ENCODE results near the gene SLX4IP. TPM values are rescaled to one million over a fixed set of nuclear protein-coding genes. Genes with fewer than 3 reads are reported as not detected.

SLX4IP gene
- total RNA-seq, 1 donor: 4.0 TPM

DNA sequence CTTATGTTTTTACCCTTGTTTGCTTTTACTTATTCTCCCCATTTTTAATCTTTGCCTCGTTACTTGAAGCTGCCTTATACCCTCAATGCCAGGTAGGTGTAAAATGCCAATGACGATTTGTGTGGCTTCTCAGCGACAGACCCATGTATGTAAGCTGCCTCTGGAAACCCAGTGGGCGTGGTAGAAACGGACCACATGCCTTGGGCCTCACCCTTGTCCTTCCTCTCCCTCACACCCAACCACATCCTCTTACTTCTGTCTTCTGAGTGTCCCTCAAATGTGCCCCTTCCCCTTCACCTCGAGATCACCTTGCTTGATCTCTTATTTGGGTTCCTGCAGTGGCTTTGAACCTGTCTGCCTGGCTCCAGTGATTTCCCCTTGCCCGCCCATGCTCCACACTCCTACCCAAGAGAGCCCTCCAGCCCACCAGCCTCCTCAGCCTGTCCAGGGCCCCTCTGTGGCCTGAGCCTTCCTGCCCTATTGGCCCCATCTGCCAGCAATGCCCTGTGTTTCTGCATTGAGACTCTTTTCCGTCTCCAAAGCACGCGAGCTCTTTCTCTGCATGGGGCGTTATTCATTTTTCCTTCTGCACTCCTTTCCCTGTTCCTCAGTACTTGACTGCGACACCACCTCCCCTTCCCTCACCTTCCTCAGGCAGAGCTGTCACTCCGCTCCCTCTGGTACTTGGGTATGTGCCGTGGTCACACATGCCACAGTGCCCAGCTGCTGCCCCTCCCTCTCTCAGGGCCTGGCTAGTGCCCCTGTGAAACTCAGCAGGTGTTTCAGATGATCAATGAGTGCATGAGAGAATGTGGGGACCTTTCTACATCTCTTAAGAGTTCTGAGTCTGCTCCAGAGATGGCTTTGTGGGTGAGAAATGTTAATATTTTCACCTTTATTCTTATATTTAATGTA, 115.4 kb downstream of the SLX4IP start:
- TF ChIP-seq CTCF (IDR thresholded peaks at IDR 0.05; ENCODE audit: extremely low read depth, low read depth, low read length): no peak
- Histone ChIP-seq H3K4me1 (ENCODE audit: insufficient read depth, low read length) (peaks cover 4% of the 10 kb centered on the region), H2AFZ (ENCODE audit: low read length) (no peak overlapping the region), H3K4me2 (ENCODE audit: insufficient read depth, low read length) (no peak overlapping the region), H3K27me3 (ENCODE audit: insufficient read depth, low read length) (no peaks in the 10 kb centered on the region), H3K9me3 (ENCODE audit: low read depth, low read length) (no peaks in the 10 kb centered on the region), H4K20me1 (ENCODE audit: insufficient read depth, low read length) (no peaks in the 10 kb centered on the region), H3K79me2 (ENCODE audit: insufficient read depth, low read length) (no peaks in the 10 kb centered on the region), H3K27ac (ENCODE audit: low read depth, low read length) (no peak overlapping the region), H3K4me3 (ENCODE audit: insufficient read depth, low read length) (no peak overlapping the region), H3K36me3 (ENCODE audit: insufficient read depth, low read length) (no peaks in the 10 kb centered on the region)
- DNase-seq (ENCODE audit: insufficient read length, low spot score, missing footprints): no peak

GRCh38 chr20:10551732-10552724, 116.9 kb downstream of the SLX4IP start:
- TF ChIP-seq CTCF (IDR thresholded peaks at IDR 0.05; ENCODE audit: extremely low read depth, low read depth, low read length): no peak
- H3K9me3 ChIP-seq (ENCODE audit: low read depth, low read length): no peaks in the 10 kb centered on the region
- no peak overlapping the region for H3K27ac ChIP-seq (ENCODE audit: low read depth, low read length)
- no peaks in the 10 kb centered on the region for H4K20me1 ChIP-seq (ENCODE audit: insufficient read depth, low read length)
- DNase-seq (ENCODE audit: insufficient read length, low spot score, missing footprints): no peak
- no peak overlapping the region for H3K4me3 ChIP-seq (ENCODE audit: insufficient read depth, low read length)
- H3K79me2 ChIP-seq (ENCODE audit: insufficient read depth, low read length): no peaks in the 10 kb centered on the region
- no peaks in the 10 kb centered on the region for H3K36me3 ChIP-seq (ENCODE audit: insufficient read depth, low read length)
- no peaks in the 10 kb centered on the region for H3K27me3 ChIP-seq (ENCODE audit: insufficient read depth, low read length)
- H2AFZ ChIP-seq (ENCODE audit: low read length): no peak overlapping the region
- no peak overlapping the region for H3K4me2 ChIP-seq (ENCODE audit: insufficient read depth, low read length)
- H3K4me1 ChIP-seq (ENCODE audit: insufficient read depth, low read length): peaks cover 15% of the 10 kb centered on the region

DNA sequence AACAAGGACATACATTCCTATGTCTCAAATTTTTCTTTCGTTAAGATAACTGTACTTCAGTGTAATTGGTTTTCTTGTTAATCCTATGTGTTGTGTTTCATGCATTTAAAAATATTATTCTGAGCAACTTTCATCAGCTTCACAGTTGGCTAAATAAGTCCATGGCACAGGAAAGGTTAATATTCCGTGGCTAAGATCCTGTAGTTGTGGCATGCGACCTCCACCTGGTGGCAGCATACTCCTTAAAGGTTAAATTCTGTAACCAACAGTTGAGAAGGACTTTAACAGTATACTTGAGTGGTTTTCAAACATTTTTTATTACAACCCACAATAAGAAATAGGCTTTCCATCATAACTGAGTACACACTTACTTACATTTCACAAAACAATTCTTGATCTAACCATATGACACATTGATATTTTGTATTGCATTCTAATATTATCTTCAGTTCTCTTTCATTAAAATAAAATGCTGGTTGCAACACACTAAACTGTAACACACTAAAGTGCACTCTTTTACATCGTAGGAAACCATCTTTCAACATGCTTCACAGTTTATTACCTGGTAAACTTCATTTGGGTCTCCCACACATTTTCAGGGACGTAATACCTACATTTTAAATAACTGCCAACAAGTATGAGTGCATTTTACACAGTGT, 118.3 kb downstream of the SLX4IP start:
- Histone ChIP-seq H2AFZ (ENCODE audit: low read length) (no peak overlapping the region), H3K4me3 (ENCODE audit: insufficient read depth, low read length) (no peak overlapping the region), H3K4me1 (ENCODE audit: insufficient read depth, low read length) (peaks cover 22% of the 10 kb centered on the region), H3K36me3 (ENCODE audit: insufficient read depth, low read length) (no peaks in the 10 kb centered on the region), H3K4me2 (ENCODE audit: insufficient read depth, low read length) (no peak overlapping the region), H3K79me2 (ENCODE audit: insufficient read depth, low read length) (no peaks in the 10 kb centered on the region), H3K27ac (ENCODE audit: low read depth, low read length) (no peak overlapping the region), H3K27me3 (ENCODE audit: insufficient read depth, low read length) (no peaks in the 10 kb centered on the region), H4K20me1 (ENCODE audit: insufficient read depth, low read length) (no peaks in the 10 kb centered on the region), H3K9me3 (ENCODE audit: low read depth, low read length) (no peaks in the 10 kb centered on the region)
- peak; percentile 88 for TF ChIP-seq CTCF (IDR thresholded peaks at IDR 0.05; ENCODE audit: extremely low read depth, low read depth, low read length)
- DNase-seq (ENCODE audit: insufficient read length, low spot score, missing footprints): no peak
